ENCODE data around the gene SLC9B2. TPM values are rescaled to one million over a fixed set of nuclear protein-coding genes. Genes with fewer than 3 reads are reported as not detected.

The SLC9B2 gene
- total RNA-seq, 1 experiment from 2014 or later = 2.0 TPM

GRCh38 chr4:102988429-102989020, 88.0 kb downstream of the SLC9B2 start:
- TF ChIP-seq EZH2 (IDR thresholded peaks at IDR 0.05; ENCODE audit: low read depth) = no peak
- TF ChIP-seq CTCF (conservative IDR thresholded peaks at IDR 0.05) = no peak
- CTCF ChIA-PET = no interaction called here
- DNase-seq = no peak
- Histone ChIP-seq H3K9me2 (ENCODE audit: insufficient read depth) (no peaks in the 10 kb centered on the region), H3K4me3 (no peak overlapping the region), H3K9me3 (ENCODE audit: insufficient read depth, low read depth) (no peaks in the 10 kb centered on the region), H2AFZ (no peak overlapping the region), H3K36me3 (ENCODE audit: low read depth) (no peaks in the 10 kb centered on the region), H3F3A (ENCODE audit: insufficient read depth, low read depth) (no peaks in the 10 kb centered on the region), H3K79me2 (ENCODE audit: low read depth) (no peaks in the 10 kb centered on the region), H3K27me3 (ENCODE audit: insufficient read depth, low read depth) (no peaks in the 10 kb centered on the region), H3K27ac (no peak overlapping the region), H4K20me1 (ENCODE audit: insufficient read depth) (no peaks in the 10 kb centered on the region), H3K4me1 (replicated peaks; ENCODE audit: insufficient read depth) (no peaks in the 10 kb centered on the region), H3K4me2 (no peak overlapping the region)
- POLR2A ChIA-PET (ENCODE audit: unreplicated experiment) = no interaction called here
- no TSS peak for BruUV-seq (replicated peaks)
- intact Hi-C loops (cut with micrococcal nuclease; ENCODE audit: unreplicated experiment) = no loop called here

- Histone ChIP-seq H3F3A (ENCODE audit: insufficient read depth, low read depth) (no peaks in the 10 kb centered on the region), H3K79me2 (ENCODE audit: low read depth) (no peaks in the 10 kb centered on the region), H3K4me2 (no peak overlapping the region), H3K27ac (no peak overlapping the region), H3K9me2 (ENCODE audit: insufficient read depth) (0 out of 2 replicates have a peak, but pooled peaks cover 4% of the 10 kb centered on the region), H3K27me3 (ENCODE audit: insufficient read depth, low read depth) (no peaks in the 10 kb centered on the region), H3K36me3 (ENCODE audit: low read depth) (no peaks in the 10 kb centered on the region), H3K4me1 (replicated peaks; ENCODE audit: insufficient read depth) (no peaks in the 10 kb centered on the region), H4K20me1 (ENCODE audit: insufficient read depth) (no peaks in the 10 kb centered on the region), H3K4me3 (no peak overlapping the region), H3K9me3 (ENCODE audit: insufficient read depth, low read depth) (no peaks in the 10 kb centered on the region), H2AFZ (no peak overlapping the region)
- POLR2A ChIA-PET (ENCODE audit: unreplicated experiment) = interaction anchor here (0.7 kb wide), 1 partner anchor 22 kb away, joined by 5 read pairs; no protein-coding TSS in a partner anchor
- TF ChIP-seq EZH2 (IDR thresholded peaks at IDR 0.05; ENCODE audit: low read depth) (no peak), CTCF (conservative IDR thresholded peaks at IDR 0.05) (no peak)
- DNase-seq = no peak
- intact Hi-C loops (cut with micrococcal nuclease; ENCODE audit: unreplicated experiment) = no loop called here
- BruUV-seq (replicated peaks) = no TSS peak
- CTCF ChIA-PET = no interaction called here
Measured at GRCh38 chr4:102981005-102981404, 95.6 kb downstream of the SLC9B2 start.

Other genes with a start within 250 kb of the SLC9B2 start
- 154 and 183 TPM in 2 replicates for gene UBE2D3, start 249.2 kb downstream of the SLC9B2 start, total RNA-seq (2021)
- 23.1 and 26.9 TPM in 2 replicates for gene CISD2, start 207.8 kb downstream of the SLC9B2 start, total RNA-seq (2021)
- gene SLC9B1, start 57.1 kb downstream of the SLC9B2 start, total RNA-seq (2021) = 0.60 TPM in 1 of 2 replicates, not detected in the other
- gene BDH2, start 23.1 kb upstream of the SLC9B2 start, total RNA-seq (2021) = 9.5 and 10.1 TPM in 2 replicates
- gene CENPE, start 121.6 kb upstream of the SLC9B2 start, total RNA-seq (2021) = 17.7 and 28.7 TPM in 2 replicates

Data from PC-9 (cell line).